GM20000 (cell line): Measurements from ENCODE around the gene OSBPL10.

Experiments
- DNase-seq: peaks from one replicate; pipeline ENCODE4 v3.0.0; 2012; ENCODE audit warnings: low spot score
- CTCF ChIP-seq: IDR thresholded peaks from 2 replicates; pipeline ENCODE4 v1.5.1; 2012; ENCODE audit warnings: mild to moderate bottlenecking, control low read depth; ENCODE audit errors: extremely low read depth, missing control alignments

The OSBPL10 gene

GRCh38 chr3:31974964-31975363, 6.1 kb downstream of the OSBPL10 start:
- DNase-seq = no peak
- no peak for TF ChIP-seq CTCF

- no peak for TF ChIP-seq CTCF
- DNase-seq = no peak
These were observed 6.6 kb downstream of the OSBPL10 start for GRCh38 chr3:31974471-31974870.

GRCh38 chr3:31973837-31974236, 7.2 kb downstream of the OSBPL10 start:
- DNase-seq = no peak
- no peak for TF ChIP-seq CTCF

GRCh38 chr3:31973081-31973480, 8.0 kb downstream of the OSBPL10 start:
- DNase-seq = no peak
- TF ChIP-seq CTCF = no peak

- no peak for TF ChIP-seq CTCF
- DNase-seq = no peak
These were observed 9.5 kb downstream of the OSBPL10 start for GRCh38 chr3:31971607-31972006.

GRCh38 chr3:31968927-31969418, 12.1 kb downstream of the OSBPL10 start:
- no peak for TF ChIP-seq CTCF
- no peak for DNase-seq

GRCh38 chr3:31968369-31968926, 12.6 kb downstream of the OSBPL10 start:
- no peak for DNase-seq

More at GRCh38 chr3:31968369-31968926, 12.6 kb downstream of the OSBPL10 start:
- no peak for TF ChIP-seq CTCF
